Fibroblast of the aortic adventitia (primary cell): Measurements from ENCODE around the gene ZNF407. TPM values are rescaled to one million over a fixed set of nuclear protein-coding genes. Genes with fewer than 3 reads are reported as not detected.

Source experiments
- DNase-seq: peaks from one replicate; pipeline ENCODE4 v3.0.0-alpha.2; 2010; ENCODE audit warnings: low read depth
- H3K4me3 ChIP-seq: 2 replicates; pipeline ENCODE4 v1.5.1; 2011; ENCODE audit warnings: low read depth, mild to moderate bottlenecking, control low read depth, low read length, moderate library complexity
- CTCF ChIP-seq: IDR thresholded peaks from 2 replicates; pipeline ENCODE4 v1.5.1; 2011; ENCODE audit warnings: mild to moderate bottlenecking, low read length, control low read depth, inconsistent platforms; ENCODE audit not compliant: insufficient read depth
- total RNA-seq: library from RNA; depleted of rRNA; stranded (reverse); fragments of >200 nt; gene quantifications from 2 replicates; pipeline ENCODE4 v1.2.3, GENCODE V29; 2012; ENCODE audit warnings: low replicate concordance

Gene ZNF407
- total RNA-seq, 1 donor = 21.7 TPM

GRCh38 chr18:74645679-74646078, 48.0 kb downstream of the ZNF407 start:
- no peak overlapping the region for H3K4me3 ChIP-seq
- no peak for DNase-seq
- no peak for TF ChIP-seq CTCF

GRCh38 chr18:74651327-74652128, 53.9 kb downstream of the ZNF407 start:
- H3K4me3 ChIP-seq = no peak overlapping the region
- no peak for DNase-seq
- TF ChIP-seq CTCF = no peak

GRCh38 chr18:74652392-74652988, 54.8 kb downstream of the ZNF407 start:
- no peak overlapping the region for H3K4me3 ChIP-seq
- DNase-seq = peak; percentile 75
- TF ChIP-seq CTCF = peak; percentile 59

- no peak overlapping the region for H3K4me3 ChIP-seq
- peak; percentile 66 for DNase-seq
- peak; percentile 31 for TF ChIP-seq CTCF
These were observed 57.0 kb downstream of the ZNF407 start for GRCh38 chr18:74654638-74655037.

GRCh38 chr18:74661008-74661407, 63.3 kb downstream of the ZNF407 start:
- H3K4me3 ChIP-seq = no peak overlapping the region
- TF ChIP-seq CTCF = no peak
- no peak for DNase-seq

GRCh38 chr18:74661691-74662090, 64.0 kb downstream of the ZNF407 start:
- no peak for DNase-seq

More at GRCh38 chr18:74661691-74662090, 64.0 kb downstream of the ZNF407 start:
- H3K4me3 ChIP-seq = no peak overlapping the region
- TF ChIP-seq CTCF = no peak
